ENCODE data around the gene LDLRAD4.

Gene LDLRAD4

DNA sequence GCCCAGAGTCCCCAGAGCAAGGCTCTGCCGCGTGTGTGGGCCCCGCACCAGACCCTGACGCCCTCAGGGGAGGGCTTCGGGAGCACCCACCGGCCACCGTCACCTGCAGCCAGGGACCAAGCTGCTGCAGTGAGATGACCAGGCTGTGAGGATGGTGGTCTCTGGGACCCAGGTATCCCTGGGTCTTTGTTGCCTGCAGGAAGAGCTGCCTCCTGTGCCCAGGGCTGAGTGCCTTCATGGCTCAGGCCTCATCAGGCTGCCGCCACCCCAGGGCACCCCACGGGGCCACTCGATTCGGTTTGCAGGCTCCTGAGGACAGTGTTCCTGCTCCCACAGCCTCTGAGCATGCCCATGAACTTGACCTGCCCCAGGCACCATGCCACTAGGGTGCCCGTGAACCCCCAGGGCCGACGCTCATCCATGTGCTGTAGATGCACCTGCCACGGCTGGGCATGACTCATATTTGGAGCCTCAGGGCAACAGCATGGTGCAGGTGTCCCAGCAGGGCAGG lies 398.0 kb downstream of the LDLRAD4 start:
- H3K4me3 ChIP-seq (ENCODE audit: low read depth, low read length): no peak overlapping the region
- DNase-seq (ENCODE audit: low read depth): no peak
- TF ChIP-seq, protein P1, sequence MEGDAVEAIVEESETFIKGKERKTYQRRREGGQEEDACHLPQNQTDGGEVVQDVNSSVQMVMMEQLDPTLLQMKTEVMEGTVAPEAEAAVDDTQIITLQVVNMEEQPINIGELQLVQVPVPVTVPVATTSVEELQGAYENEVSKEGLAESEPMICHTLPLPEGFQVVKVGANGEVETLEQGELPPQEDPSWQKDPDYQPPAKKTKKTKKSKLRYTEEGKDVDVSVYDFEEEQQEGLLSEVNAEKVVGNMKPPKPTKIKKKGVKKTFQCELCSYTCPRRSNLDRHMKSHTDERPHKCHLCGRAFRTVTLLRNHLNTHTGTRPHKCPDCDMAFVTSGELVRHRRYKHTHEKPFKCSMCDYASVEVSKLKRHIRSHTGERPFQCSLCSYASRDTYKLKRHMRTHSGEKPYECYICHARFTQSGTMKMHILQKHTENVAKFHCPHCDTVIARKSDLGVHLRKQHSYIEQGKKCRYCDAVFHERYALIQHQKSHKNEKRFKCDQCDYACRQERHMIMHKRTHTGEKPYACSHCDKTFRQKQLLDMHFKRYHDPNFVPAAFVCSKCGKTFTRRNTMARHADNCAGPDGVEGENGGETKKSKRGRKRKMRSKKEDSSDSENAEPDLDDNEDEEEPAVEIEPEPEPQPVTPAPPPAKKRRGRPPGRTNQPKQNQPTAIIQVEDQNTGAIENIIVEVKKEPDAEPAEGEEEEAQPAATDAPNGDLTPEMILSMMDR (conservative IDR thresholded peaks at IDR 0.05; ENCODE audit: low read depth, low read length): no peak

GRCh38 chr18:13617826-13618515 lies 399.4 kb downstream of the LDLRAD4 start:
- no peak overlapping the region for H3K4me3 ChIP-seq (ENCODE audit: low read depth, low read length)
- DNase-seq (ENCODE audit: low read depth): no peak
- TF ChIP-seq, protein P1 (conservative IDR thresholded peaks at IDR 0.05; ENCODE audit: low read depth, low read length): no peak

GRCh38 chr18:13618760-13619438 lies 400.3 kb downstream of the LDLRAD4 start:
- DNase-seq (ENCODE audit: low read depth): no peak
- TF ChIP-seq, protein P1 (conservative IDR thresholded peaks at IDR 0.05; ENCODE audit: low read depth, low read length): no peak
- H3K4me3 ChIP-seq (ENCODE audit: low read depth, low read length): no peak overlapping the region

GRCh38 chr18:13619505-13620205 lies 401.1 kb downstream of the LDLRAD4 start:
- H3K4me3 ChIP-seq (ENCODE audit: low read depth, low read length): no peak overlapping the region
- DNase-seq (ENCODE audit: low read depth): no peak
- TF ChIP-seq, protein P1 (conservative IDR thresholded peaks at IDR 0.05; ENCODE audit: low read depth, low read length): no peak

DNA sequence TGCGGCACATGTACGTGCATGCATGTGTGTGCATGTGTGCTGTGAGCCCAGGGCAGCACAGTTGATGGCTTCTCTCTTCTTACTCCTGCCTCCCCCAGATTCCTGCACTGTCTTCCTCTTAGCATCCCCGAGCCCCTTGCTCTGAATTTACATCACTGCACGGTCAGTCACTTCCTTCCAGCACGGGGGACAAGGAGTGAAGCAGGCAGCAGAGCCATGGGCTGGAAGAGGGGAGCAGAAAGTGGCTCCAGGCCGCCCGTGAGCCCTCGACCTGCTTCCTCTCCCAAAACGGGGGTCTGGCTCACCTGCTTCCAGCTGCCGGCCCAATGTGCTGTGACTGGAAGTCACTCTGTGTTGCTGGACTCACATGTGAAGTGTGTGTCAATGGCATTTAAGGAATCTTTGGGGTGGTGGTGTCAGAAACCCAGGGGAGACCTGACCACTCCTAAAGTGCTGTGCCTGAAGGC lies 401.7 kb downstream of the LDLRAD4 start:
- no peak for DNase-seq (ENCODE audit: low read depth)

GRCh38 chr18:13620818-13621445 lies 402.4 kb downstream of the LDLRAD4 start:
- no peak overlapping the region for H3K4me3 ChIP-seq (ENCODE audit: low read depth, low read length)
- DNase-seq (ENCODE audit: low read depth): no peak
- TF ChIP-seq, protein P1 (conservative IDR thresholded peaks at IDR 0.05; ENCODE audit: low read depth, low read length): no peak

More for the DNA sequence above, 401.7 kb downstream of the LDLRAD4 start:
- no peak overlapping the region for H3K4me3 ChIP-seq (ENCODE audit: low read depth, low read length)
- TF ChIP-seq, protein P1 (conservative IDR thresholded peaks at IDR 0.05; ENCODE audit: low read depth, low read length): no peak
